Effector memory CD8-positive, alpha-beta T cell (primary cell): ENCODE results near the gene UBE2N.
A peak's percentile ranks its signal among the peaks of the same experiment; 100 is the strongest.
"Not testable (repeated sequence)": the region's sequence is repeated elsewhere in the genome, so short reads cannot be mapped to it uniquely, and the experiment has no call there.

ENCODE experiments used
- ATAC-seq: fragments of 150-1000 bp; cut with Tn5 transposase; replicated peaks from 2 replicates; pipeline ENCODE4 v1.10.0; 2021; ENCODE audit warnings: mild to moderate bottlenecking, moderate library complexity
- DNase-seq, 3 experiments: peaks; one replicate each; pipeline ENCODE4 v3.0.0; 2021
- H3K27ac Mint-ChIP-seq, 2 donors: one replicate each; pipeline ENCODE4 v1.8.0; 2022; ENCODE audit warnings: mild to moderate bottlenecking in 2 of 2, mixed read lengths in 2 of 2, moderate library complexity in 2 of 2
- H3K27me3 Mint-ChIP-seq, 2 donors: one replicate each; pipeline ENCODE4 v1.8.0; 2022; ENCODE audit warnings: mixed read lengths in 2 of 2
- H3K36me3 Mint-ChIP-seq: one replicate; pipeline ENCODE4 v1.8.0; 2022; ENCODE audit warnings: mild to moderate bottlenecking, moderate library complexity, mixed read lengths; ENCODE audit not compliant: insufficient read depth
- H3K4me1 Mint-ChIP-seq, 2 donors: one replicate each; pipeline ENCODE4 v1.8.0; 2022; ENCODE audit warnings: low read depth in 2 of 2, mixed read lengths in 2 of 2
- H3K4me3 Mint-ChIP-seq, 2 donors: one replicate each; pipeline ENCODE4 v1.8.0; 2022; ENCODE audit warnings: mild to moderate bottlenecking in 2 of 2, mixed read lengths in 2 of 2, moderate library complexity in 2 of 2
- H3K9me3 Mint-ChIP-seq, 2 donors: one replicate each; pipeline ENCODE4 v1.8.0; 2022; ENCODE audit warnings: mixed read lengths in 2 of 2

Gene UBE2N

DNA sequence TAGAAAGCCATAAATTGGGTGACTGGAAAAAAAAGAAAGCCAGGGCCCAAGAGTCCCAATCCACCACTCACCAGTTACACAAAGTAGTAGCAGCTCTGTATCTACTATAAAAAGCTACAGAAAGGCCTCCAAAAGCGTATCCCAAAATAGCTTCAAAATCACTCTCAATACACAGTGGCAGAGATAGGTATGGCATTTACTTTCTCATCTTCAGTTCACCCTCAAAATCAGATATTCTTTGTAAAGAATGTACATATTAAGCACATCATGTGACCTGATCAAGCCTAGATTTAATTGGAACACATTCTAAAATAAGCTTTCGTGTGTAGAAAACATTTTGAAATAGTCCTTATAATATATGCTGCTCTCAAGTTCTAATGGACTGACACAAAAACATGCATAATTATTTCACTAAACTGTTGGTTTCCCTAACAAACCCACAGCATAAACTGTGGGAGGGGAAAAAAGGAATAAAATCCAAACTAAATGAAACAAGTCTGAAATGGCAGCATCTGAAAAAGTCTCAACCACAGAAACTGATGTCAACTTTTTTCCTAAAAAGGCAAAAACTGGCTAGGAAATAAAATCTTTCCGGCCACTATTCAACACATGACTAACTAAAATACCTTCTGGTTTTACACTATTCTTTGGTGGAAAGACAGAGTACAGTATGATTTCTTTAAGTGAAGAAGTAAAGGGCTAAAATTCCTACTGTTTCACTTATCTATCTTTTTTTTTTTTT, 25.9 kb downstream of the UBE2N start:
- Mint-ChIP-seq H3K27me3 (no peaks in the 10 kb centered on the region), H3K4me3 (peak overlapping the region in 1 of 2 donors; percentile 1), H3K27ac (peak overlapping the region in 1 of 2 donors; percentile 30), H3K4me1 (peaks cover 44 to 67% of the 10 kb centered on the region in 2 donors), H3K36me3 (peaks cover 25% of the 10 kb centered on the region), H3K9me3 (no peaks in the 10 kb centered on the region)
- no peak for DNase-seq
- no peak for ATAC-seq

DNA sequence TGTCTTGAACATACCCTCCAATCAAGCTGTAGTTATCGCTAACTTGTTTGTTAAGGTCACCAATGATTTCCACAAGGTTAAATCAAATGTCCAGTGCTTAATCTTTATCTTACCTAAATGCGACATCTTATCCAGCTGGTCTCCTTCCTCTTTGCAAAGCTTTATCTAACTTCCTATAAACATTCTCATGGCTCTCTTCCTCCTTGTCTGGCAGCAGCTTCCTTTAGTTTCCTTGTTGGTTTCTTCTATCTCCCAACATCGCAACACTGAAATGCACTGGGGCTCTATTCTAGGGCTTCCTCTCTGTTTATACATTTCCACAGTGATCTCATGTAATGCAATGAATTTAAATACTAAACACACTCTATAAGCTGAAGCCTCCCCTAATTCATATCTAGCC, 28.7 kb downstream of the UBE2N start:
- Mint-ChIP-seq H3K27ac (peak overlapping the region in 1 of 2 donors; percentile 0), H3K9me3 (no peaks in the 10 kb centered on the region), H3K36me3 (peaks cover 42% of the 10 kb centered on the region), H3K4me3 (no peak overlapping the region), H3K27me3 (no peaks in the 10 kb centered on the region), H3K4me1 (peaks cover 30 to 45% of the 10 kb centered on the region in 2 donors)
- DNase-seq, result no peak
- ATAC-seq, result no peak

DNA sequence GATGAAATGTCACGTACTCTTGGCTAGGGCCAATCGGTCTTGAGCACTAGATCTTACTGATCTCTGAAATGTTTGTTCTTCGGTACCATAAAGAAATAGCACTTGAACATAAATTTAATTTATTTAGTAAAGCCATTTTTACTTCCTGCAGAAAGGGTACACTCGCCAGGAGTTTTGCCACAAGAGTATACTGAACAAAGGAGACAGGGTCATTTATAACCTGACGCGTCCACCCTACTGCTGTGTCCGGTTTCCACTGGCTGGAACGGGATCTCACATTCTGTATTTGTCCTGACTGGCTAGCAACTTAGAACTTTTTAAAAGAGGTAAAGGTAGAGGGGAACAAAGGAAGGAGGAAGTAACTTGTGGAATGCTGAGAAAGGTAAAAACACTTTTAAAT, 29.4 kb downstream of the UBE2N start:
- Mint-ChIP-seq H3K27ac (peak overlapping the region; percentile 75 to 78), H3K4me1 (peaks cover 30 to 45% of the 10 kb centered on the region in 2 donors), H3K4me3 (peak overlapping the region in 1 of 2 donors; percentile 7), H3K36me3 (peaks cover 48% of the 10 kb centered on the region)
- ATAC-seq, DNase-seq, H3K9me3 Mint-ChIP-seq, H3K27me3 Mint-ChIP-seq: not testable (repeated sequence)

DNA sequence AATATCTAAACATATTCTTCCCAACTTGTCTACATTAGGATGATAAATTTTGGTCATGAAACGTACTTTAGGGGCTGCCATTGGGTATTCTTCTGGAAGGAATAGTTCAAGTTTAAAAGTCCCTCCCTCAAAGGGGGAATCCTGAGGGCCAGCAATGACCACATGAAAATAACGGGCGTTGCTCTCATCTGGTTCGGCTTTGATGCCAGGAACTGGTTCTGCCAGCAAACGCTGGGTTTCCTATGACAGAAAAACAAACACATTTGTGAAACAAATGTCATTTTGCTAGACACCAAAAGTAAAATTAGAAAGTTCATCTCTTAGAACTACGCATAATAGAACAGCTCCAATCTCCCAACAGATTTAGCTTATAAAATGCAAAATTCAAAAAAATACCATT, 30.7 kb downstream of the UBE2N start:
- Mint-ChIP-seq H3K4me1 (peaks cover 23 to 35% of the 10 kb centered on the region in 2 donors), H3K27ac (peak overlapping the region in 1 of 2 donors; percentile 54), H3K36me3 (peaks cover 62% of the 10 kb centered on the region)
- ATAC-seq, DNase-seq, H3K4me3 Mint-ChIP-seq, H3K27me3 Mint-ChIP-seq, H3K9me3 Mint-ChIP-seq: not testable (repeated sequence)

DNA sequence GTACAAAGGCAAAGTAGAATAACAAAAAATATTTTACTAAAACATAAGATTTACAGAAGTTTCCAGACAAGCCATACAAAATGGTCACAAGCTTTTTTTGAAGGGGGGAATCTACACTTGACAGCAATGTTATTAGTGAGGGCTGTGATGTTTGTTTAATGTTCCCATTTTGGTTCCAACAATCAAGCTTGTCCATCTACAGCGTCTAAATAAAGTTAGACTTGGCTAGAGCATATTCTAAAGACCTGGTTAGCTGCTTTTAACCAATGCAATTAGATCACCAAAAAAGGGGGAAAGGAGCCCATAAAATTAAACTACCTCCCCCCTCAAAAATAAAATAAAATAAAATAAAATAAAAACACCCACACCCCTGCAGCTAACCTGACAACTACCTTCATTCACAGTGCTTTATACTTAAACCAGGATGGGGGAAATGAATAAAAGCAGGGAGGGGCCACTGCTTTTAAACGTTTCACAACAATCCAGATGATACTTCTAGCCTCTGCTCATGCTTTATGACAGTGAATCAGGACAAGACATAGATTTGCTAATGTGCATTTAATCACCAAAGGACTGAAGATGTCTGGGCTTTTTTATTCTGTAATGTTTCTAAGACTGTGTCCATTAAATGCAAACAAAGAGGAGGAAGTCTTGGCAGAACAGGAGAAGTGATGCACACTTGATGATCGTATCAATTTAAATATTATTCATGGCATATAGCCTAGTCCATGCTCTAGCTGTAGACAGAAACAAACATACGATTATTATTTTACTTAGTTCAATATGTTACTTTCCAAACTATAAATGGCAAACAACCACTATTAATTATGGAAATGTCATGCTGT, 32.2 kb downstream of the UBE2N start:
- H3K4me3 Mint-ChIP-seq, H3K27ac Mint-ChIP-seq, ATAC-seq, H3K27me3 Mint-ChIP-seq, H3K9me3 Mint-ChIP-seq, DNase-seq: not testable (repeated sequence)
- peaks cover 14 to 23% of the 10 kb centered on the region in 2 donors for H3K4me1 Mint-ChIP-seq
- peaks cover 65% of the 10 kb centered on the region for H3K36me3 Mint-ChIP-seq

DNA sequence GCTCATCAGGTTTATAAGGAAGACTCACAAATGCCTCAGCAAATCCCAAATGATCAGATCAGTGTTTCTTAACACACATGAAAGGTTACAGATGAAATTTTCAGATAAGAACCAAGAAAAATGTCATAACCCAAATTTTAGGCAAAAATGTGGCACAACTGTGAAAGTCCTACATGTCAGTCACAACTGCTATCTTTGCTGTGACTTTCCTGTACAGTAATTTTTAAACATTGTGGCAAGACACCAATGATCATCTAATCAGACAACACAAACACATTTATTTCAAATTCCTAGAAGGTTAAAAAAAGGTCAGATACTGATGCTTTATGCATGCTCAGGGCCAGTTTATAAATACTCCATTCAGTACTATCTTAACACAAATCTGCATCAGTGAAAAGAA, 32.9 kb downstream of the UBE2N start:
- Mint-ChIP-seq H3K36me3 (peaks cover 72% of the 10 kb centered on the region), H3K4me1 (peaks cover 10 to 19% of the 10 kb centered on the region in 2 donors), H3K27ac (no peak overlapping the region), H3K27me3 (no peaks in the 10 kb centered on the region), H3K4me3 (no peak overlapping the region), H3K9me3 (no peaks in the 10 kb centered on the region)
- no peak for DNase-seq
- ATAC-seq, result no peak

DNA sequence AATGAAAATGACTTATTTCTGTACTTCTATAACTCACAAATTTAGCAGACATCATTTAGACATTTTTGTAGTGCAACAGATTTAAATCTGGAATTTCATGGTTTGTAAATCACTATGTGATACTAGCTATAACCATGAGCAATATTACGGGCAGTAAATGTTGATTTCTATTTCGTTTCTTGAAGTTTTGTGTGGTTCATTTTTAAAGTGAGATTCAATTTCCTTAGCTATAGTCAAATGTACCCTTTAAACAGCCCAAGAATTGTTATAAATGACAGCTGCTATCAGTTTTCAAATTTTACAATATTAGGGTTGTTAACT, 33.8 kb downstream of the UBE2N start:
- no peak for DNase-seq
- Mint-ChIP-seq H3K27ac (peak overlapping the region; percentile 78 to 87), H3K4me3 (no peak overlapping the region), H3K9me3 (no peaks in the 10 kb centered on the region), H3K36me3 (peaks cover 74% of the 10 kb centered on the region), H3K4me1 (peaks cover 2 to 11% of the 10 kb centered on the region in 2 donors), H3K27me3 (no peaks in the 10 kb centered on the region)
- ATAC-seq, result no peak

DNA sequence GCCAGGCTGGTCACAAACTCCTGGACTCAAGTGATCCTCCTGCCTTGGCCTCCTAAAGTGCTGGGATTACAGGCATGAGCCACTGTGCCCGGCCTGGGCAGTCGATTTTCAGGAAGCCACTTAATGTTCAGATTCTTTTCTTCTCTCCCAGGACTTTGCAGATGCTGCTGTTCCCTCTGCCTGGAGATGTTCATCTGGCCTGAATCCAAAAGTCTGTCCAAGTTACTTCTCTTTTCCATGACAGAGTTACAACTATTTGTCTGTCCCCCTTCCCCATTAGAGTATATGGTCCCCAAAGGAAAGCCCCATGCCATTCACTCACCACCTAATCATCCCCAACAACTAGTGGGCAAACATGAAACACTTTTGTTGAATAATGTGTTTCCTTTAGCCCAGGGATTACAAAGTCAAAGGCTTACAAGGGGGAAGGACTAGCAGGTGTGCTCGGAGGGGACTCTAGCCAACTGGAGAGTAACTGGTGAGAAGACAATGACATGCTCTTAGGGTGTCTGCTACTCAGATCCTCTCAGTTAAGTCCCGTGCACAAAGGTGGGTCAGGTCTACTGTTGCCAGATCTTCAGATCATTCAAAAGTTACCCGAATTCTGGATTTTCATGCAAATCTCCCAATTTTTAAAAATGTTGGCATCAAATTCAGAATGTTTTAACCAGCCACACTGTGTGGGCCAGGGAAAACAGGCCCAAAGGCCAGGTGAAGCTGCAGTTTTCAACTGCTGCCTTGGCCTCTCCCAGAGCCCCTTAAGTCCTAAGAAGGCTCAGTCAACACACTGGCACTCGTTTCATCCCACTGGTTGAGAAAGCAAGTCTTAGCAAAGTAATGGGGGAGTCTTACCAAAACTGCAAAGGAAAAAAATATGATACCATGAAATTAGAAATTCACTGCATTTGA, 34.4 kb downstream of the UBE2N start:
- peak overlapping the region; percentile 78 to 87 for H3K27ac Mint-ChIP-seq
- ATAC-seq (no peak), DNase-seq (no peak)
- peaks cover 5 to 7% of the 10 kb centered on the region in 2 donors for H3K4me1 Mint-ChIP-seq
- H3K27me3 Mint-ChIP-seq, result no peaks in the 10 kb centered on the region
- H3K36me3 Mint-ChIP-seq, result peaks cover 79% of the 10 kb centered on the region
- no peaks in the 10 kb centered on the region for H3K9me3 Mint-ChIP-seq
- no peak overlapping the region for H3K4me3 Mint-ChIP-seq

DNA sequence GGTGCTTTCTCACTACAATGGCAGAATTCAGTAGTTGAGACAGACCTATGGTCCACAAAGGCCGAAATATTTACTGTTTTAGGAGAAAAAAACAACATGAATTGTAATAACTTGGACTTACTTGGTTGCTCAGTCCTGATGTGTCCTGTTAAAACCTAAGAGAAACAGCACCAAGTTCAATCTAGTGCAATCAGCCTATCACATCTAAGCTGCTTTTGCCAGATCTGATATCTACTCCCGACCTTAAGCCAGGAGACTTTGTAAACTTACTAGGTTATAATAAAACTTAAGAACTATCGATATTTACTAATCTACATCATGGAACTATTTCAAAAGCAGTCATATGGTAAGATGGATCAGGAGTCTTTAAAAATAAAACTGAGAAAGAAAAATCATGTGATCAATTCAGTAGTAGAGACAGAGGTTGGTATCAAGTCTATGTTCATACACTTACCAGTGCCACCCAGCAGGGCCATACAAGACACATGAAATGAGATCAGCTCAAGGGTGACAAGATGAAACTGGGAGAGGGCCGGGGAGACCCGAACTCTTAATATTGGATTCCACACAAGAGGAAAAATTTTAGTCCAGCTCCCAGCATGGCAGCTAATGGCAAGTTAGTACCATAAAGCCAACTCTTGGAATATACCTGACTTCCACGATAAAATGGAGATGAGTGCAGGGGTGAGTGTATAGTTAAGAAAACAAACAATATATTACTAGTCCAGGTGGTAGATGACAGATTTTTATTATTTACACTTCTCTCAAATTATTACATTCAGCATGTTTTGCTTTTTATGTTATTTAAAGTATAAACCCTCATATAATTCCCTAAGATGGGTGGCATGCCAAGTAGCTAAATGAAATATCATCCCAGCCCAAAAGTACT, 36.5 kb downstream of the UBE2N start:
- no peaks in the 10 kb centered on the region for H3K27me3 Mint-ChIP-seq

DNA sequence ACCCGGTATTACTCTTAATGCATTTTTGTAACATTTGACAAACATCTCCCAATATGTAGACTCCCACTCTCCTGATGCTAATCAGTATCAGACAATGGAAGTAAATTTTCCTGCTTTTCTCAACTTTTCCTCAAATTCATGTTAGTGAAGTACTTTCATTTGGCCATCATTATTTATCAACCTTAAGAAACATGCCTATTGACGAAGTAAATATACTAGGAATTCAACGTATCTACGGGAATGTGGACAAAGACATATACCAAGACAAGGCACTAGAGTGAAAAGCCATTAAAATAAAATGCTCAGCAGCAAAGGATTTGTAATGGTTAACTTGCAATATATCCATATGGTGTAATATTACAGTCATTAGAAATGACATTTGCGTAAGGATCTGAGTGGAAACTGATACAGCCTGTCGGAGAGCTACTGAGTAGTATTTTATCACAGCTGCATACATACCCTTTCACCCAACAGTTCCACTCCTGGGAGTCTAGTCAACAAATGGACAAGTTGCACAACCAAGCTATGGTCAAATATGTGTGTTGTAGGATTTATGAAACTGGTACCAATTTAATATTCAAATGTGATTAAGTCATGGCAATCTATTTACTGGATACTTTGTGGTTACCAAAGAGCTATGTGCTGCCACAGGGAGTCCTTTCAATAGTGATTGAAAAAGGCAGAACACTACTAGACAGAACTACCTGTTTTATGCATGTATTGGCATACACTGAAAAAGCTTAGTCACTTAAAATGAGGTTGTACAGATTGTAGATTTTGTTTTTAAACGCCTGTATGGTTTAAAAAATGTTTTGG, 37.6 kb downstream of the UBE2N start:
- peaks cover 62% of the 10 kb centered on the region for H3K36me3 Mint-ChIP-seq
- no peak for ATAC-seq
- peaks cover 0 to 3% of the 10 kb centered on the region in 2 donors for H3K4me1 Mint-ChIP-seq
- DNase-seq, result no peak
- no peaks in the 10 kb centered on the region for H3K9me3 Mint-ChIP-seq
- no peaks in the 10 kb centered on the region for H3K27me3 Mint-ChIP-seq
- H3K4me3 Mint-ChIP-seq, result no peak overlapping the region
- peak overlapping the region in 1 of 2 donors; percentile 44 for H3K27ac Mint-ChIP-seq

More for the DNA sequence above, 36.5 kb downstream of the UBE2N start:
- ATAC-seq, result peak; percentile 36
- Mint-ChIP-seq H3K4me1 (peaks cover 0 to 3% of the 10 kb centered on the region in 2 donors), H3K9me3 (no peaks in the 10 kb centered on the region), H3K27ac (peak overlapping the region in 1 of 2 donors; percentile 66), H3K4me3 (no peak overlapping the region), H3K36me3 (peaks cover 69% of the 10 kb centered on the region)
- no peak for DNase-seq

DNA sequence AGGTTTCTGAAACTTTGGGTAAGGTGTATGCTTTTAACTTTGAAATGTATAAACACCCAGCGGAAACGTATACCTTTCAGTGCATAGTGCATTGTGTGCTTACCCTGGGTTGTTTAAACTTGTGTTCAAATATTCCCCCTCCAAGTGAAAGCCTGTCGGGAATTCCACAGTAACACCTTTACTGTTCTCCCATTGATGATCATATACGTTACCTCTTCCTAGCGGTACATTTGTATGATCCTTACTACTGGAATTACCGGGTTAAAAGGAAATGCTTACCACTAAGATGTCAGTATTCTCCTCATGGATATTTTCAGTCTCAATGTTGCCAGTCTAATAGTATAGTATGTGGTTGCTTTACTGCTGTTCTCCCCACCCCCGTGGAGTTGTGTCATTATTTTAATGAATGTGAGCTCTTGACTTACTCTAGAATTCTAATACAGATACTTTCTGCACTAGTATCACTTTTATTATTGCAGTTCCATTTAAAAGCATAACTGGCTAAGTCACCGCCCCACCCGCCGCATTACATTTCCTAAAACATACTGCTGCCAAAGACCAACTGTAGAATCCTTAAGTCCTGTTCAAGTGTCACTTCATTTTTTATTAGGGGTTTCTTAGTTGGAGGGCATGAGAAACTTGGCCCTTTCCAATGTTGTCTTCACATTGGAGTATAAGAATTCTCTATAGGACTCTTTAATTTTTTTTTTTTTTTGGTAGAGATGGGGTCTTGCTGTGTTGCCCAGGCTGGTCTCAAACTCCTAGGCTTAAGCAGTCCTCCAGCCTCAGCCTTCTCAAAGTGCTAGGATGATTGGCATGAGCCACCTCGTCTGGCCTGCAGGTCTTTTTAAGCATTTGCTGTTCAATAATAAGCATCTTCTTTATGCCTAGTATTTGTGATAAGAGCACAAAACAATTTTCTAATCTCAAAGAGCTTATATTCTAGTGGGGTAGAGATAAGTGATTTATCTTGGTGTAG, 39.1 kb downstream of the UBE2N start:
- Mint-ChIP-seq H3K9me3 (no peaks in the 10 kb centered on the region), H3K27me3 (no peaks in the 10 kb centered on the region), H3K4me1 (peaks cover 0 to 3% of the 10 kb centered on the region in 2 donors), H3K36me3 (peaks cover 61% of the 10 kb centered on the region), H3K27ac (peak overlapping the region; percentile 3 to 44), H3K4me3 (no peak overlapping the region)
- ATAC-seq (no peak), DNase-seq (no peak)
